GM23338 (cell line): ENCODE data around the gene PEX16. TPM values are rescaled to one million over a fixed set of nuclear protein-coding genes. Genes with fewer than 3 reads are reported as not detected.

Source experiments
- ATAC-seq: fragments of 200-7000 bp; cut with Tn5 transposase; 3 replicates; pipeline ENCODE4 v1.9.1; 2020
- DNase-seq: peaks from one replicate; pipeline ENCODE4 v3.0.0-alpha.2; 2015; ENCODE audit warnings: low spot score
- H2AFZ ChIP-seq: fragments of 200-600 bp; sonication (generic); 2 replicates; pipeline ENCODE4 v1.8.0; 2016; ENCODE audit warnings: antibody characterized with exemption, mild to moderate bottlenecking, moderate library complexity
- H3F3A ChIP-seq: fragments of 200-600 bp; sonication (generic); replicated peaks from 2 replicates; pipeline ENCODE4 v1.8.0; 2017; ENCODE audit warnings: antibody characterized with exemption, mixed run types, low read depth
- H3K27ac ChIP-seq: fragments of 200-600 bp; sonication (generic); 2 replicates; pipeline ENCODE4 v1.6.1; 2016; ENCODE audit warnings: low read depth
- H3K27me3 ChIP-seq: fragments of 200-600 bp; sonication (generic); 2 replicates; pipeline ENCODE4 v1.8.0; 2016; ENCODE audit warnings: mild to moderate bottlenecking, mixed run types, moderate library complexity; ENCODE audit not compliant: insufficient read depth
- H3K36me3 ChIP-seq: fragments of 200-600 bp; sonication (generic); 2 replicates; pipeline ENCODE4 v1.8.0; 2016; ENCODE audit warnings: mild to moderate bottlenecking; ENCODE audit not compliant: insufficient read depth
- H3K4me1 ChIP-seq: fragments of 200-600 bp; sonication (generic); 2 replicates; pipeline ENCODE4 v1.8.0; 2016; ENCODE audit warnings: mild to moderate bottlenecking, moderate library complexity; ENCODE audit not compliant: insufficient read depth
- H3K4me2 ChIP-seq: fragments of 200-600 bp; sonication (generic); 2 replicates; pipeline ENCODE4 v1.7.1; 2017; ENCODE audit warnings: mixed run types
- H3K4me3 ChIP-seq: fragments of 200-600 bp; sonication (generic); 2 replicates; pipeline ENCODE4 v1.6.1; 2016; ENCODE audit warnings: mixed run types
- H3K79me2 ChIP-seq: fragments of 200-600 bp; sonication (generic); replicated peaks from 2 replicates; pipeline ENCODE4 v1.8.0; 2017; ENCODE audit warnings: mild to moderate bottlenecking; ENCODE audit not compliant: insufficient read depth
- H3K9me2 ChIP-seq: fragments of 200-600 bp; sonication (generic); 2 replicates; pipeline ENCODE4 v1.8.0; 2017; ENCODE audit not compliant: insufficient read depth
- H4K20me1 ChIP-seq: fragments of 200-600 bp; sonication (generic); replicated peaks from 2 replicates; pipeline ENCODE4 v1.8.0; 2017; ENCODE audit warnings: mild to moderate bottlenecking; ENCODE audit not compliant: insufficient read depth
- H3K27ac Mint-ChIP-seq: 2 replicates; pipeline ENCODE4 v1.8.0; 2020; ENCODE audit warnings: inconsistent platforms, mild to moderate bottlenecking, moderate library complexity, mixed read lengths
- H3K27me3 Mint-ChIP-seq: 3 replicates; pipeline ENCODE4 v1.8.0; 2022; ENCODE audit warnings: low read depth, mild to moderate bottlenecking, moderate library complexity, mixed read lengths, inconsistent platforms; ENCODE audit not compliant: insufficient read depth, poor library complexity
- H3K36me3 Mint-ChIP-seq: 3 replicates; pipeline ENCODE4 v1.8.0; 2021; ENCODE audit warnings: low read depth, mild to moderate bottlenecking, inconsistent platforms, moderate library complexity, mixed read lengths
- H3K4me1 Mint-ChIP-seq: 3 replicates; pipeline ENCODE4 v1.8.0; 2020; ENCODE audit warnings: mild to moderate bottlenecking, inconsistent platforms, mixed read lengths
- H3K4me3 Mint-ChIP-seq: 3 replicates; pipeline ENCODE4 v1.8.0; 2021; ENCODE audit warnings: moderate library complexity, mild to moderate bottlenecking, inconsistent platforms, mixed read lengths
- H3K9me3 Mint-ChIP-seq: 3 replicates; pipeline ENCODE4 v1.8.0; 2020; ENCODE audit warnings: moderate library complexity, mild to moderate bottlenecking, inconsistent platforms, mixed read lengths
- CREB1 ChIP-seq: fragments of 250-450 bp; sonication (Bioruptor Pico); IDR thresholded peaks from 2 replicates; pipeline ENCODE4 v1.5.0; 2020; ENCODE audit warnings: low read depth, mild to moderate bottlenecking, moderate library complexity
- ETS1 ChIP-seq: IDR thresholded peaks from 2 replicates; pipeline ENCODE4 v1.6.1; 2016; ENCODE audit warnings: antibody characterized with exemption
- EZH2 ChIP-seq: fragments of 200-600 bp; sonication (generic); IDR thresholded peaks from one replicate; pipeline ENCODE4 v1.8.0; 2017; ENCODE audit warnings: antibody characterized with exemption, mild to moderate bottlenecking, low read depth; ENCODE audit not compliant: unreplicated experiment
- EZH2phosphoT487 ChIP-seq: fragments of 200-600 bp; sonication (generic); IDR thresholded peaks from one replicate; pipeline ENCODE4 v1.8.1; 2018; ENCODE audit warnings: antibody characterized with exemption; ENCODE audit not compliant: unreplicated experiment
- JUNB ChIP-seq: IDR thresholded peaks from one replicate; pipeline ENCODE4 v1.6.1; 2016; ENCODE audit warnings: antibody characterized with exemption; ENCODE audit not compliant: unreplicated experiment
- NANOG ChIP-seq: IDR thresholded peaks from 2 replicates; pipeline ENCODE4 v1.6.1; 2016; ENCODE audit warnings: antibody characterized with exemption, borderline replicate concordance
- POLR2AphosphoS5 ChIP-seq: IDR thresholded peaks from 2 replicates; pipeline ENCODE4 v1.6.1; 2016; ENCODE audit warnings: antibody characterized with exemption, low read depth
- STAT1 ChIP-seq: IDR thresholded peaks from one replicate; pipeline ENCODE4 v1.6.1; 2016; ENCODE audit warnings: antibody characterized with exemption; ENCODE audit not compliant: unreplicated experiment
- ZNF114 ChIP-seq: fragments of 250-450 bp; sonication (Bioruptor Pico); IDR thresholded peaks from 2 replicates; pipeline ENCODE4 v1.5.0; 2020; ENCODE audit warnings: mild to moderate bottlenecking, moderate library complexity
- ZNF331 ChIP-seq: fragments of 250-450 bp; sonication (Bioruptor Pico); IDR thresholded peaks from 2 replicates; pipeline ENCODE4 v1.5.0; 2020; ENCODE audit warnings: low read depth, mild to moderate bottlenecking, moderate library complexity
- ZNF462 ChIP-seq: fragments of 250-450 bp; sonication (Bioruptor Pico); IDR thresholded peaks from 2 replicates; pipeline ENCODE4 v1.5.0; 2020; ENCODE audit warnings: mild to moderate bottlenecking, moderate library complexity
- polyA plus RNA-seq: library from polyadenylated mRNA; unstranded; fragments of >200 nt; fragmentation: Nextera tagmentation; extraction: Ambion mirVana; gene quantifications from 2 replicates; pipeline ENCODE4 v1.2.1, GENCODE V29; 2016
- total RNA-seq: library from RNA; depleted of rRNA; stranded (reverse); fragments of >200 nt; shearing (Covaris generic); gene quantifications from 2 replicates; pipeline ENCODE4 v1.2.3, GENCODE V29; 2014
- TF ChIP-seq, protein P1 (sequence below), 2 experiments: fragments of 200-600 bp in 1 of 2; sonication (generic) in 1 of 2; conservative IDR thresholded peaks; 2 replicates each; pipeline versions ENCODE4 v1.5.1 to v1.6.1; 2016 to 2017; ENCODE audit warnings: antibody characterized with exemption in 2 of 2, low read depth in 2 of 2, mild to moderate bottlenecking in 2 of 2, moderate library complexity in 1 of 2

The PEX16 gene
- total and polyA plus RNA-seq, 2 experiments from 2014 or later = 23.3 to 34.1 TPM

GRCh38 chr11:45881708-45882368 lies 35.8 kb downstream of the PEX16 start:
- H3K79me2 ChIP-seq = no peaks in the 10 kb centered on the region
- H3K27ac ChIP-seq = no peak overlapping the region
- no peaks in the 10 kb centered on the region for H3K36me3 ChIP-seq

More at GRCh38 chr11:45881708-45882368, 35.8 kb downstream of the PEX16 start:
- Histone ChIP-seq H3K27me3 (no peaks in the 10 kb centered on the region), H3K9me2 (no peaks in the 10 kb centered on the region), H3K4me1 (peaks cover 9% of the 10 kb centered on the region; the same call in 1 of the 2 replicates), H2AFZ (no peak overlapping the region), H3K4me2 (no peak overlapping the region), H3K4me3 (no peak overlapping the region), H4K20me1 (no peaks in the 10 kb centered on the region), H3F3A (no peaks in the 10 kb centered on the region)
- H3K9me3 Mint-ChIP-seq = no peaks in the 10 kb centered on the region
- no peak overlapping the region for H3K4me3 Mint-ChIP-seq
- no peak overlapping the region for H3K27ac Mint-ChIP-seq
- no peaks in the 10 kb centered on the region; the same call in 2 of the 3 replicates for H3K36me3 Mint-ChIP-seq
- DNase-seq (no peak), ATAC-seq (no peak)
- TF ChIP-seq ZNF331 (CRISPR knock-in tag) (no peak), NANOG (no peak), ZNF114 (CRISPR knock-in tag) (no peak), STAT1 (no peak), POLR2AphosphoS5 (no peak), JUNB (no peak), CREB1 (CRISPR knock-in tag) (no peak), EZH2 (no peak), ETS1 (no peak), ZNF462 (no peak), EZH2phosphoT487 (no peak)
- TF ChIP-seq, protein P1, sequence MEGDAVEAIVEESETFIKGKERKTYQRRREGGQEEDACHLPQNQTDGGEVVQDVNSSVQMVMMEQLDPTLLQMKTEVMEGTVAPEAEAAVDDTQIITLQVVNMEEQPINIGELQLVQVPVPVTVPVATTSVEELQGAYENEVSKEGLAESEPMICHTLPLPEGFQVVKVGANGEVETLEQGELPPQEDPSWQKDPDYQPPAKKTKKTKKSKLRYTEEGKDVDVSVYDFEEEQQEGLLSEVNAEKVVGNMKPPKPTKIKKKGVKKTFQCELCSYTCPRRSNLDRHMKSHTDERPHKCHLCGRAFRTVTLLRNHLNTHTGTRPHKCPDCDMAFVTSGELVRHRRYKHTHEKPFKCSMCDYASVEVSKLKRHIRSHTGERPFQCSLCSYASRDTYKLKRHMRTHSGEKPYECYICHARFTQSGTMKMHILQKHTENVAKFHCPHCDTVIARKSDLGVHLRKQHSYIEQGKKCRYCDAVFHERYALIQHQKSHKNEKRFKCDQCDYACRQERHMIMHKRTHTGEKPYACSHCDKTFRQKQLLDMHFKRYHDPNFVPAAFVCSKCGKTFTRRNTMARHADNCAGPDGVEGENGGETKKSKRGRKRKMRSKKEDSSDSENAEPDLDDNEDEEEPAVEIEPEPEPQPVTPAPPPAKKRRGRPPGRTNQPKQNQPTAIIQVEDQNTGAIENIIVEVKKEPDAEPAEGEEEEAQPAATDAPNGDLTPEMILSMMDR (conservative IDR thresholded peaks at IDR 0.05; ENCODE audit: low read depth in 2 of 2) = no peak
- H3K27me3 Mint-ChIP-seq = peaks cover 4% of the 10 kb centered on the region
- H3K4me1 Mint-ChIP-seq = peaks cover 9% of the 10 kb centered on the region
